Measurements from ENCODE around the gene MPO. TPM values are rescaled to one million over a fixed set of nuclear protein-coding genes. Genes with fewer than 3 reads are reported as not detected.

Gene MPO
- total and polyA plus RNA-seq, 9 of the 15 experiments (the other 6 are each of a cell fraction or from before 2014, with no cell fraction given): 0.04 to 0.47 (median 0.39) TPM; not detected in 6

DNA sequence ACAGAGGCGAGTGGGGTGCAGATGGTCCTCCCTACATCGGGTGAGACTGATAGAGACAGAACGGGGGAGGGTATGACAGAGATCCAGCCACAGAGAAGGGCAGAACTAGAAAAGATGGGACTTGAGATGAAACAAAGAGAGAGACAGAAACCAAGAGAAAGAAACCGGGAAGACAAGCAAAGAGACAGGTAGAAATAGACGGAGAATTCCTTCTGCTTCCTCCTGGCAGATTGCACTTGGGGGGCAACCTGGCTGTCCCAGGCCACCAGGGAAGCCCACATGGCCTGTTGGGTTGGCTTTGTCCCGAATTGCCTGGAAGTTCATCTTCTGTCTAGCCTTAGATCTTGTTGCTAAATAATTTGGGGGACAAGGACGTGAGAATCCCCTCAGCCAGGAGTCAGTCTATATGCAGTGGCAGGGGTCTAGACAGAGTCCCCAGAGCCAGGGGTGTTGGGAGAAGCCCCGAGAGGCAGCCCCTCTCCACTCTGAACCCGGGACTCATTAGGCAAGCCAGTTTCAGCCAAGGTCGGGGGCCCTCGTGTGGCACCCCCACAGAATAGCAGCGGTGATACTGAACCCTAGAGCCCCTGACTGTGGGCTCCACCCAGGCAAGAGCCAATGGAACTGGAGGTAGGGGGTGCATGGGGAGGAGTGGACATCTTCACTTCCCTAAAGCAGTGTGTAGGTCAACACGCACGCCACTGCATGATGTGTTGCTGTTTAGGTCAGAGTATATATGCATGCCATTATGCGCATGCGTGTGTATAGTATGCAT, 48.5 kb upstream of the MPO start (continued):
- TF ChIP-seq, protein P1, sequence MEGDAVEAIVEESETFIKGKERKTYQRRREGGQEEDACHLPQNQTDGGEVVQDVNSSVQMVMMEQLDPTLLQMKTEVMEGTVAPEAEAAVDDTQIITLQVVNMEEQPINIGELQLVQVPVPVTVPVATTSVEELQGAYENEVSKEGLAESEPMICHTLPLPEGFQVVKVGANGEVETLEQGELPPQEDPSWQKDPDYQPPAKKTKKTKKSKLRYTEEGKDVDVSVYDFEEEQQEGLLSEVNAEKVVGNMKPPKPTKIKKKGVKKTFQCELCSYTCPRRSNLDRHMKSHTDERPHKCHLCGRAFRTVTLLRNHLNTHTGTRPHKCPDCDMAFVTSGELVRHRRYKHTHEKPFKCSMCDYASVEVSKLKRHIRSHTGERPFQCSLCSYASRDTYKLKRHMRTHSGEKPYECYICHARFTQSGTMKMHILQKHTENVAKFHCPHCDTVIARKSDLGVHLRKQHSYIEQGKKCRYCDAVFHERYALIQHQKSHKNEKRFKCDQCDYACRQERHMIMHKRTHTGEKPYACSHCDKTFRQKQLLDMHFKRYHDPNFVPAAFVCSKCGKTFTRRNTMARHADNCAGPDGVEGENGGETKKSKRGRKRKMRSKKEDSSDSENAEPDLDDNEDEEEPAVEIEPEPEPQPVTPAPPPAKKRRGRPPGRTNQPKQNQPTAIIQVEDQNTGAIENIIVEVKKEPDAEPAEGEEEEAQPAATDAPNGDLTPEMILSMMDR (IDR thresholded peaks at IDR 0.05 in 2 of 3, conservative IDR thresholded peaks at IDR 0.05 in 1 of 3; ENCODE audit: insufficient read depth in 2 of 3, low read depth in 1 of 3, low read length in 3 of 3): peak; percentile 67 to 82 (median 72)
- no peak for TF ChIP-seq ZNF133 (CRISPR knock-in tag; IDR thresholded peaks at IDR 0.05)
- peak; percentile 27; the same call in 1 of the 2 replicates for TF ChIP-seq NFRKB (IDR thresholded peaks at IDR 0.05; ENCODE audit: low read depth)
- TF ChIP-seq HDAC6 (IDR thresholded peaks at IDR 0.05; ENCODE audit: low read depth, low read length): peak; percentile 5; the same call in 1 of the 2 replicates
- peak; percentile 94 for TF ChIP-seq ELF4 (CRISPR knock-in tag; IDR thresholded peaks at IDR 0.05)
- TF ChIP-seq MCM5 (IDR thresholded peaks at IDR 0.05; ENCODE audit: low read depth): no peak
- TF ChIP-seq NR4A1 (CRISPR knock-in tag; IDR thresholded peaks at IDR 0.05): no peak
- 0 out of 2 replicates have a peak, but pooled peaks have one; percentile 19 for TF ChIP-seq NR4A1 (tag; IDR thresholded peaks at IDR 0.05)
- peak; percentile 90 for TF ChIP-seq FOXK1 (CRISPR knock-in tag; IDR thresholded peaks at IDR 0.05; ENCODE audit: borderline replicate concordance)
- TF ChIP-seq CREB1 (IDR thresholded peaks at IDR 0.05): peak; percentile 28; the same call in 1 of the 2 replicates
- peak; percentile 77; the same call in 1 of the 2 replicates for TF ChIP-seq CREB1 (CRISPR knock-in tag; IDR thresholded peaks at IDR 0.05)
- TF ChIP-seq, protein P2, sequence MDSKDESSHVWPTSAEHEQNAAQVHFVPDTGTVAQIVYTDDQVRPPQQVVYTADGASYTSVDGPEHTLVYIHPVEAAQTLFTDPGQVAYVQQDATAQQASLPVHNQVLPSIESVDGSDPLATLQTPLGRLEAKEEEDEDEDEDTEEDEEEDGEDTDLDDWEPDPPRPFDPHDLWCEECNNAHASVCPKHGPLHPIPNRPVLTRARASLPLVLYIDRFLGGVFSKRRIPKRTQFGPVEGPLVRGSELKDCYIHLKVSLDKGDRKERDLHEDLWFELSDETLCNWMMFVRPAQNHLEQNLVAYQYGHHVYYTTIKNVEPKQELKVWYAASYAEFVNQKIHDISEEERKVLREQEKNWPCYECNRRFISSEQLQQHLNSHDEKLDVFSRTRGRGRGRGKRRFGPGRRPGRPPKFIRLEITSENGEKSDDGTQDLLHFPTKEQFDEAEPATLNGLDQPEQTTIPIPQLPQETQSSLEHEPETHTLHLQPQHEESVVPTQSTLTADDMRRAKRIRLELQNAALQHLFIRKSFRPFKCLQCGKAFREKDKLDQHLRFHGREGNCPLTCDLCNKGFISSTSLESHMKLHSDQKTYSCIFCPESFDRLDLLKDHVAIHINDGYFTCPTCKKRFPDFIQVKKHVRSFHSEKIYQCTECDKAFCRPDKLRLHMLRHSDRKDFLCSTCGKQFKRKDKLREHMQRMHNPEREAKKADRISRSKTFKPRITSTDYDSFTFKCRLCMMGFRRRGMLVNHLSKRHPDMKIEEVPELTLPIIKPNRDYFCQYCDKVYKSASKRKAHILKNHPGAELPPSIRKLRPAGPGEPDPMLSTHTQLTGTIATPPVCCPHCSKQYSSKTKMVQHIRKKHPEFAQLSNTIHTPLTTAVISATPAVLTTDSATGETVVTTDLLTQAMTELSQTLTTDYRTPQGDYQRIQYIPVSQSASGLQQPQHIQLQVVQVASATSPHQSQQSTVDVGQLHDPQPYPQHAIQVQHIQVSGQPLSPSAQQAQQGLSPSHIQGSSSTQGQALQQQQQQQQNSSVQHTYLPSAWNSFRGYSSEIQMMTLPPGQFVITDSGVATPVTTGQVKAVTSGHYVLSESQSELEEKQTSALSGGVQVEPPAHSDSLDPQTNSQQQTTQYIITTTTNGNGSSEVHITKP (IDR thresholded peaks at IDR 0.05; ENCODE audit: partially characterized antibody): peak; percentile 93
- peak; percentile 75; the same call in 1 of the 2 replicates for TF ChIP-seq ZNF444 (CRISPR knock-in tag; IDR thresholded peaks at IDR 0.05)
- TF ChIP-seq, protein P3, sequence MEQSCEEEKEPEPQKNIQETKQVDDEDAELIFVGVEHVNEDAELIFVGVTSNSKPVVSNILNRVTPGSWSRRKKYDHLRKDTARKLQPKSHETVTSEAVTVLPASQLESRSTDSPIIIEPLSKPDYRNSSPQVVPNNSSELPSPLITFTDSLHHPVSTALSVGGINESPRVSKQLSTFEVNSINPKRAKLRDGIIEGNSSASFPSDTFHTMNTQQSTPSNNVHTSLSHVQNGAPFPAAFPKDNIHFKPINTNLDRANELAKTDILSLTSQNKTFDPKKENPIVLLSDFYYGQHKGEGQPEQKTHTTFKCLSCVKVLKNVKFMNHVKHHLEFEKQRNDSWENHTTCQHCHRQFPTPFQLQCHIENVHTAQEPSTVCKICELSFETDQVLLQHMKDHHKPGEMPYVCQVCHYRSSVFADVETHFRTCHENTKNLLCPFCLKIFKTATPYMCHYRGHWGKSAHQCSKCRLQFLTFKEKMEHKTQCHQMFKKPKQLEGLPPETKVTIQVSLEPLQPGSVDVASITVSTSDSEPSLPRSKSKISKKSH (CRISPR knock-in tag; IDR thresholded peaks at IDR 0.05): 0 out of 2 replicates have a peak, but pooled peaks have one; percentile 83
- TF ChIP-seq POLR2AphosphoS5 (IDR thresholded peaks at IDR 0.05; ENCODE audit: control insufficient read depth, insufficient read depth, low read depth, low read length): peak; percentile 85
- peak; percentile 95 for TF ChIP-seq CAMTA2 (CRISPR knock-in tag; conservative IDR thresholded peaks at IDR 0.05)
- TF ChIP-seq, protein P4, sequence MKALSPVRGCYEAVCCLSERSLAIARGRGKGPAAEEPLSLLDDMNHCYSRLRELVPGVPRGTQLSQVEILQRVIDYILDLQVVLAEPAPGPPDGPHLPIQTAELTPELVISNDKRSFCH (CRISPR knock-in tag; IDR thresholded peaks at IDR 0.05): no peak
- TF ChIP-seq, protein P4 (tag; IDR thresholded peaks at IDR 0.05): peak; percentile 68; the same call in 1 of the 2 replicates
